HepG2 (cell line): ENCODE data around the gene LYPD3. TPM values are rescaled to one million over a fixed set of nuclear protein-coding genes. Genes with fewer than 3 reads are reported as not detected.

Source experiments
- ARNT2 ChIP-seq: sonication (generic); formaldehyde crosslinking; IDR thresholded peaks from 2 replicates; pipeline ENCODE4 v1.8.0; 2022; ENCODE audit warnings: mild to moderate bottlenecking, low read depth, missing genetic modification reagents, moderate library complexity
- CSRNP1 ChIP-seq: sonication (generic); formaldehyde crosslinking; IDR thresholded peaks from 2 replicates; pipeline ENCODE4 v1.8.1; 2023; ENCODE audit warnings: mild to moderate bottlenecking, missing genetic modification reagents
- CTCF ChIP-seq: sonication (generic); formaldehyde crosslinking; IDR thresholded peaks from 2 replicates; pipeline ENCODE4 v1.5.0; 2020; ENCODE audit warnings: mild to moderate bottlenecking, missing genetic modification reagents, moderate library complexity
- GRHL1 ChIP-seq: sonication (generic); formaldehyde crosslinking; conservative IDR thresholded peaks from 2 replicates; pipeline ENCODE4 v1.8.0; 2022; ENCODE audit warnings: missing genetic modification reagents
- HIC2 ChIP-seq: sonication (generic); formaldehyde crosslinking; IDR thresholded peaks from 2 replicates; pipeline ENCODE4 v1.9.0; 2022; ENCODE audit warnings: low read depth, missing genetic modification reagents
- MAZ ChIP-seq, 2 experiments: sonication (generic) in 1 of 2; formaldehyde crosslinking in 1 of 2; IDR thresholded peaks; 2 replicates each; pipeline versions ENCODE4 v1.5.0 to v1.6.1; 2012 to 2020; ENCODE audit warnings: low read depth in 2 of 2, mild to moderate bottlenecking in 2 of 2, borderline replicate concordance in 1 of 2, improper control_type of control experiment in 1 of 2, low read length in 1 of 2, missing genetic modification reagents in 1 of 2, moderate library complexity in 1 of 2
- MTF2 ChIP-seq: sonication (generic); formaldehyde crosslinking; IDR thresholded peaks from 2 replicates; pipeline ENCODE4 v1.5.0; 2020; ENCODE audit warnings: missing genetic modification reagents, borderline replicate concordance
- PCBP2 ChIP-seq: fragments of 200-400 bp; formaldehyde crosslinking; optimal IDR thresholded peaks from 2 replicates; pipeline ENCODE3; 2018; ENCODE audit warnings: low read length, low read depth; ENCODE audit not compliant: poor library complexity, severe bottlenecking
- RAD21 ChIP-seq: fragments of 450-650 bp; formaldehyde crosslinking; IDR thresholded peaks from 2 replicates; pipeline ENCODE4 v1.5.0; 2020; ENCODE audit warnings: mild to moderate bottlenecking
- RXRB ChIP-seq: IDR thresholded peaks from 2 replicates; pipeline ENCODE4 v1.6.1; 2016; ENCODE audit warnings: borderline replicate concordance, missing genetic modification reagents, missing compliant biosample characterization
- SRSF1 ChIP-seq: fragments of 200-400 bp; formaldehyde crosslinking; optimal IDR thresholded peaks from 2 replicates; pipeline ENCODE3; 2017; ENCODE audit warnings: mild to moderate bottlenecking, low read depth, low read length, moderate library complexity
- THAP11 ChIP-seq: IDR thresholded peaks from 2 replicates; pipeline ENCODE4 v1.6.1; 2016; ENCODE audit warnings: missing biosample characterization, missing genetic modification reagents
- THYN1 ChIP-seq: sonication (generic); formaldehyde crosslinking; IDR thresholded peaks from 2 replicates; pipeline ENCODE4 v1.8.1; 2023; ENCODE audit warnings: low read depth, mild to moderate bottlenecking, moderate library complexity, missing genetic modification reagents, borderline replicate concordance
- ZFP37 ChIP-seq: sonication (generic); formaldehyde crosslinking; IDR thresholded peaks from 2 replicates; pipeline ENCODE4 v1.4.0; 2020; ENCODE audit warnings: missing genetic modification reagents, borderline replicate concordance
- ZMAT5 ChIP-seq: sonication (generic); formaldehyde crosslinking; IDR thresholded peaks from 2 replicates; pipeline ENCODE4 v1.5.0; 2020; ENCODE audit warnings: mild to moderate bottlenecking, low read depth, missing genetic modification reagents, borderline replicate concordance
- ZNF138 ChIP-seq: sonication (generic); formaldehyde crosslinking; IDR thresholded peaks from 2 replicates; pipeline ENCODE4 v1.5.0; 2020; ENCODE audit warnings: mild to moderate bottlenecking, low read depth, missing genetic modification reagents
- ZNF264 ChIP-seq: sonication (generic); formaldehyde crosslinking; IDR thresholded peaks from 2 replicates; pipeline ENCODE4 v1.4.0; 2020; ENCODE audit warnings: missing genetic modification reagents
- ZNF556 ChIP-seq: sonication (generic); formaldehyde crosslinking; IDR thresholded peaks from 2 replicates; pipeline ENCODE4 v1.4.0; 2020; ENCODE audit warnings: mild to moderate bottlenecking, missing genetic modification reagents, borderline replicate concordance
- ZNF572 ChIP-seq: sonication (generic); formaldehyde crosslinking; IDR thresholded peaks from 2 replicates; pipeline ENCODE4 v1.5.1; 2020; ENCODE audit warnings: mild to moderate bottlenecking, missing genetic modification reagents
- ZNF709 ChIP-seq: sonication (generic); formaldehyde crosslinking; IDR thresholded peaks from 2 replicates; pipeline ENCODE4 v1.5.0; 2020; ENCODE audit warnings: mild to moderate bottlenecking, missing genetic modification reagents
- polyA plus RNA-seq, 8 experiments: library from polyadenylated mRNA; depleted of rRNA in 3 of 8; stranded (reverse) in 7 of 8; unstranded in 1 of 8; fragments of >200 nt; fragmentation: Illumina TruSeq in 4 of 8; extraction: Trizol in 4 of 8; gene quantifications; 2 replicates each; pipeline versions ENCODE4 v1.2.1 to v1.2.3, GENCODE V29; 2011 to 2016; ENCODE audit warnings: low read depth in 4 of 8, missing spikeins in 1 of 8, mixed read lengths in 1 of 8; ENCODE audit not compliant: insufficient read depth in 1 of 8
- total RNA-seq, 5 experiments: library from RNA; depleted of rRNA; stranded (reverse); fragments of >200 nt; fragmentation: Illumina TruSeq; extraction: Trizol; gene quantifications; 2 replicates each; pipeline ENCODE4 v1.2.3, GENCODE V29; 2016; ENCODE audit warnings: low read depth in 1 of 5

LYPD3 gene
- total and polyA plus RNA-seq, 2 of the 13 experiments (the other 11 are each of a cell fraction or from before 2014, with no cell fraction given) = 0.51 to 1.5 TPM

- TF ChIP-seq HIC2 (CRISPR knock-in tag) = no peak
- TF ChIP-seq THYN1 (CRISPR knock-in tag) = no peak
- peak; percentile 13 for TF ChIP-seq SRSF1
- TF ChIP-seq ZFP37 = no peak
- no peak for TF ChIP-seq ARNT2
- no peak for TF ChIP-seq ZNF572 (CRISPR knock-in tag)
- TF ChIP-seq PCBP2 = no peak
- TF ChIP-seq GRHL1 (CRISPR knock-in tag) = no peak
- no peak; the same call in none of the 2 replicates for TF ChIP-seq THAP11 (CRISPR knock-in tag)
- TF ChIP-seq CTCF (CRISPR knock-in tag) = peak; percentile 82
- no peak for TF ChIP-seq MTF2 (CRISPR knock-in tag)
- TF ChIP-seq RXRB (CRISPR knock-in tag) = peak; percentile 12; the same call in 1 of the 2 replicates
- no peak for TF ChIP-seq CSRNP1
- no peak for TF ChIP-seq ZMAT5 (CRISPR knock-in tag)
- 0 out of 2 replicates have a peak, but pooled peaks have one; percentile 66 for TF ChIP-seq MAZ (IDR thresholded peaks at IDR 0.05; ENCODE audit: borderline replicate concordance, low read depth, low read length)
- no peak; the same call in 1 of the 2 replicates for TF ChIP-seq MAZ (CRISPR knock-in tag; IDR thresholded peaks at IDR 0.05; ENCODE audit: low read depth)
- TF ChIP-seq ZNF264 = peak; percentile 34; the same call in 1 of the 2 replicates
- TF ChIP-seq ZNF709 (CRISPR knock-in tag) = no peak
- TF ChIP-seq RAD21 (CRISPR knock-in tag) = peak; percentile 29; the same call in 1 of the 2 replicates
- peak; percentile 51; the same call in 1 of the 2 replicates for TF ChIP-seq ZNF556 (CRISPR knock-in tag)
- TF ChIP-seq ZNF138 = no peak
Measured at GRCh38 chr19:43503501-43504425, 38.4 kb upstream of the LYPD3 start (continued).
